Suprapubic skin (tissue), 4 donors: ENCODE measurements around the gene HSPA6.

Experiments used
- EP300 ChIP-seq: sonication (generic); formaldehyde crosslinking; IDR thresholded peaks from one replicate; pipeline ENCODE4 v1.6.1; 2017; ENCODE audit warnings: antibody characterized with exemption
- POLR2AphosphoS5 ChIP-seq, 3 donors: sonication (generic); formaldehyde crosslinking; IDR thresholded peaks; one replicate each; pipeline ENCODE4 v1.6.1; 2017; ENCODE audit warnings: antibody characterized with exemption in 3 of 3
- TF ChIP-seq, protein P1 (sequence below), 2 donors: fragments of 200-600 bp in 1 of 2; fragments of 450-650 bp in 1 of 2; sonication (generic) in 1 of 2; IDR thresholded peaks; one replicate each; pipeline ENCODE4 v1.5.1; 2016 to 2019; ENCODE audit warnings: antibody characterized with exemption in 2 of 2, mild to moderate bottlenecking in 1 of 2, moderate library complexity in 1 of 2

DNA sequence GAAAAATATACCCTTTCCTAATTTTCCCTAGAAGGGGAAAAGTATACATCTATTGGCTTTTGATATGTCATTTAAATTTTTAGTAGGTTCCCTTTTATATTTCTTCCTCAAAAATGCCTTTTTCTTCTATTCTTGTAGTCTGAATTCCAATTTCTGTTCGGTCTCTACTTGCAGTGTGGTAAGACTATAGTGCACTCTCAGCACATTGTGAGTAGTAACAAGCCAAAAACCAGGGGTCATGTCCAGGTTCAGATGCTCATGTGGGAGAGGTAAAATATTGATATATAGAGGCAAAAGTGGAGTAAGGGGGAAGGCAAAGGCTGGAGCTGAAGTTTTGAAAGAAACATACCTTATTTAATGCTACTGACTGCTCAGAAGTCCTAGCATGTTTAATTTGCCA is 23.1 kb upstream of the HSPA6 start:
- TF ChIP-seq, protein P1, sequence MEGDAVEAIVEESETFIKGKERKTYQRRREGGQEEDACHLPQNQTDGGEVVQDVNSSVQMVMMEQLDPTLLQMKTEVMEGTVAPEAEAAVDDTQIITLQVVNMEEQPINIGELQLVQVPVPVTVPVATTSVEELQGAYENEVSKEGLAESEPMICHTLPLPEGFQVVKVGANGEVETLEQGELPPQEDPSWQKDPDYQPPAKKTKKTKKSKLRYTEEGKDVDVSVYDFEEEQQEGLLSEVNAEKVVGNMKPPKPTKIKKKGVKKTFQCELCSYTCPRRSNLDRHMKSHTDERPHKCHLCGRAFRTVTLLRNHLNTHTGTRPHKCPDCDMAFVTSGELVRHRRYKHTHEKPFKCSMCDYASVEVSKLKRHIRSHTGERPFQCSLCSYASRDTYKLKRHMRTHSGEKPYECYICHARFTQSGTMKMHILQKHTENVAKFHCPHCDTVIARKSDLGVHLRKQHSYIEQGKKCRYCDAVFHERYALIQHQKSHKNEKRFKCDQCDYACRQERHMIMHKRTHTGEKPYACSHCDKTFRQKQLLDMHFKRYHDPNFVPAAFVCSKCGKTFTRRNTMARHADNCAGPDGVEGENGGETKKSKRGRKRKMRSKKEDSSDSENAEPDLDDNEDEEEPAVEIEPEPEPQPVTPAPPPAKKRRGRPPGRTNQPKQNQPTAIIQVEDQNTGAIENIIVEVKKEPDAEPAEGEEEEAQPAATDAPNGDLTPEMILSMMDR (IDR thresholded peaks at IDR 0.05), result no peak
- TF ChIP-seq POLR2AphosphoS5 (IDR thresholded peaks at IDR 0.05) (no peak), EP300 (no peak)
